Activated CD8-positive, alpha-beta memory T cell treated with anti-CD3 and anti-CD28 coated beads, Interleukin-2, amount 50 U/mL, for 4 hours (primary cell): ENCODE measurements around the gene SAYSD1.

ENCODE experiments used
- DNase-seq: peaks from one replicate; pipeline ENCODE4 v3.0.0-alpha.2; 2020

The SAYSD1 gene

GRCh38 chr6:39077882-39078594, 36.9 kb downstream of the SAYSD1 start:
- DNase-seq, result no peak

- DNase-seq, result no peak
Measured at GRCh38 chr6:39076623-39077535, 38.1 kb downstream of the SAYSD1 start.

GRCh38 chr6:39075807-39076622, 39.0 kb downstream of the SAYSD1 start:
- DNase-seq, result no peak

GRCh38 chr6:39075010-39075686, 39.8 kb downstream of the SAYSD1 start:
- DNase-seq, result no peak

GRCh38 chr6:39074486-39074885, 40.5 kb downstream of the SAYSD1 start:
- DNase-seq, result no peak

- DNase-seq, result no peak
Measured at GRCh38 chr6:39073471-39074355, 41.3 kb downstream of the SAYSD1 start.

GRCh38 chr6:39072830-39073229, 42.2 kb downstream of the SAYSD1 start:
- DNase-seq, result no peak

- no peak for DNase-seq
Measured at GRCh38 chr6:39068391-39068790, 46.6 kb downstream of the SAYSD1 start.

- DNase-seq, result no peak
Measured at GRCh38 chr6:39065561-39065960, 49.4 kb downstream of the SAYSD1 start.

GRCh38 chr6:39063526-39063925, 51.5 kb downstream of the SAYSD1 start:
- DNase-seq, result no peak

GRCh38 chr6:39062014-39062740, 52.8 kb downstream of the SAYSD1 start:
- DNase-seq, result no peak

- DNase-seq, result no peak
Measured at GRCh38 chr6:39061588-39061987, 53.4 kb downstream of the SAYSD1 start.

- DNase-seq, result no peak
Measured at GRCh38 chr6:39061182-39061581, 53.8 kb downstream of the SAYSD1 start.

GRCh38 chr6:39060467-39061160, 54.4 kb downstream of the SAYSD1 start:
- DNase-seq, result no peak

- DNase-seq, result no peak
Measured at GRCh38 chr6:39059496-39060310, 55.3 kb downstream of the SAYSD1 start.

- no peak for DNase-seq
Measured at GRCh38 chr6:39058471-39059147, 56.4 kb downstream of the SAYSD1 start.

- no peak for DNase-seq
Measured at GRCh38 chr6:39057251-39058155, 57.5 kb downstream of the SAYSD1 start.

GRCh38 chr6:39056681-39057080, 58.3 kb downstream of the SAYSD1 start:
- DNase-seq, result no peak
